Measurements from ENCODE around the gene ACBD3. TPM values are rescaled to one million over a fixed set of nuclear protein-coding genes. Genes with fewer than 3 reads are reported as not detected.

The ACBD3 gene
- total RNA-seq, 6 donors from 2014 or later, result 39.8 to 71.4 (median 40.8) TPM

GRCh38 chr1:226158457-226158856 lies 28.1 kb downstream of the ACBD3 start:
- no peak for ATAC-seq (ENCODE audit: low FRiP score in 2 of 2)
- DNase-seq, result no peak
- TF ChIP-seq, protein P1, sequence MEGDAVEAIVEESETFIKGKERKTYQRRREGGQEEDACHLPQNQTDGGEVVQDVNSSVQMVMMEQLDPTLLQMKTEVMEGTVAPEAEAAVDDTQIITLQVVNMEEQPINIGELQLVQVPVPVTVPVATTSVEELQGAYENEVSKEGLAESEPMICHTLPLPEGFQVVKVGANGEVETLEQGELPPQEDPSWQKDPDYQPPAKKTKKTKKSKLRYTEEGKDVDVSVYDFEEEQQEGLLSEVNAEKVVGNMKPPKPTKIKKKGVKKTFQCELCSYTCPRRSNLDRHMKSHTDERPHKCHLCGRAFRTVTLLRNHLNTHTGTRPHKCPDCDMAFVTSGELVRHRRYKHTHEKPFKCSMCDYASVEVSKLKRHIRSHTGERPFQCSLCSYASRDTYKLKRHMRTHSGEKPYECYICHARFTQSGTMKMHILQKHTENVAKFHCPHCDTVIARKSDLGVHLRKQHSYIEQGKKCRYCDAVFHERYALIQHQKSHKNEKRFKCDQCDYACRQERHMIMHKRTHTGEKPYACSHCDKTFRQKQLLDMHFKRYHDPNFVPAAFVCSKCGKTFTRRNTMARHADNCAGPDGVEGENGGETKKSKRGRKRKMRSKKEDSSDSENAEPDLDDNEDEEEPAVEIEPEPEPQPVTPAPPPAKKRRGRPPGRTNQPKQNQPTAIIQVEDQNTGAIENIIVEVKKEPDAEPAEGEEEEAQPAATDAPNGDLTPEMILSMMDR (IDR thresholded peaks at IDR 0.05), result no peak
- Histone ChIP-seq H3K4me1 (peaks cover 0 to 9% (median 5%) of the 10 kb centered on the region in 4 donors), H3K4me3 (no peak overlapping the region), H3K27me3 (no peaks in the 10 kb centered on the region), H3K9me3 (no peaks in the 10 kb centered on the region), H3K36me3 (peaks cover 13 to 86% (median 57%) of the 10 kb centered on the region in 4 donors), H3K27ac (no peak overlapping the region)
- WGBS, 2 donors, result 86 to 88% methylated on average over 1 of the region's 1 CpG

DNA sequence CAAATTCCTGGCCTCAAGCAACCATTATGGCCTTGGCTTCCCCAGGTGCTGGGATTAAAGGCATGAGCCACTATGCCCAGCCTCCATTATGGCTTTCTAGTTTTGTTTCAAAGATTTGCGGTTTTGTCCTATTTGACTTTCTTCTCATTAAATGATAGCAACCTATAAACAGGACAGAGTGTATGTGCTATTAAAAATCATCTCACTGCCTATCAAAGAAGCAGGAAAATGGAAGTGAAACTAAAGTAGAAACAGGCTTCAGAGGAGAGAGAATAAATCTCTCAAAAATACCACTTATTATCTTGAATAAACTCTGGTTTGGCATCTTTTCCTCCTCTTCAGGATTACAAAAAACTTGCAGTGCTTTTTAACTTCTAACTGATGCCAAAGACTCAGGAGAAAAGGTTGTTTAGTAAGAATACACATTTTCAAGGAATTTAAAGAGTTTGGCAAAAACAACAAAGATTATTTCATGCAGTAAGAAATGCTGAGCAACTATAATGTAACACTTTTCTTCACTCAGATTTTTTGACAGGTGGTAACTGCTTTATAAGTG lies 28.7 kb downstream of the ACBD3 start:
- TF ChIP-seq POLR2AphosphoS5 (IDR thresholded peaks at IDR 0.05) (no peak), POLR2A (IDR thresholded peaks at IDR 0.05) (no peak)

DNA sequence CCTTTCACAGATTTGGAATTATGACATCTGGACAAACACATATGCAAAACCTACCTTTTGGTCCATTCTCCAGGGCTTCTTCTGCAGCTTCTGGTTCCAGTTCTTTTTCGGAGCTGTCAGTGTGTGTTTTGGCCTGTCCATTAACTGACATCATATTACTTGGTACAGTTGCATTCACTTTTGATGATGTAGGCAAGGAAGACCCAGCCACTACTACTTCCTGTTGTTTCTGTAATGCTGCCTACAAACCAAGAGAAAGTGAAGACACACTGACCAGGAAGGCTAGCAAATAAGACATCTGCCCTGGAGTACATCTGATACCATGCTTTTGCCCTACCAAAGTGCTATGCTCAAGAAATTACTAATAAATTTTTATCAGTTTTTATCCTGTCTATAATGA lies 31.9 kb downstream of the ACBD3 start:
- H3K27me3 ChIP-seq, result no peaks in the 10 kb centered on the region
- peaks cover 0 to 9% (median 5%) of the 10 kb centered on the region in 4 donors for H3K4me1 ChIP-seq
- DNase-seq (no peak), ATAC-seq (ENCODE audit: low FRiP score in 2 of 2) (no peak)
- 88 to 96% methylated on average over 1 of the region's 1 CpG for WGBS, 2 donors
- TF ChIP-seq POLR2AphosphoS5 (IDR thresholded peaks at IDR 0.05) (no peak), POLR2A (IDR thresholded peaks at IDR 0.05) (no peak), EP300 (IDR thresholded peaks at IDR 0.05) (no peak)
- TF ChIP-seq, protein P1 (IDR thresholded peaks at IDR 0.05), result no peak
- H3K9me3 ChIP-seq, result no peaks in the 10 kb centered on the region
- H3K27ac ChIP-seq, result no peak overlapping the region
- H3K4me3 ChIP-seq, result no peak overlapping the region
- H3K36me3 ChIP-seq, result peaks cover 20 to 84% (median 62%) of the 10 kb centered on the region in 4 donors

More for the DNA sequence above, 28.7 kb downstream of the ACBD3 start:
- Histone ChIP-seq H3K4me1 (peaks cover 0 to 9% (median 5%) of the 10 kb centered on the region in 4 donors), H3K27me3 (no peaks in the 10 kb centered on the region), H3K4me3 (no peak overlapping the region), H3K9me3 (no peaks in the 10 kb centered on the region), H3K27ac (peak overlapping the region in 3 of 4 donors; percentile 5 to 61 (median 10)), H3K36me3 (peaks cover 13 to 86% (median 59%) of the 10 kb centered on the region in 4 donors)
- WGBS, 2 donors, result 50 to 84% methylated on average over 1 of the region's 1 CpG
- ATAC-seq (ENCODE audit: low FRiP score in 2 of 2) (no peak), DNase-seq (no peak)

- no peaks in the 10 kb centered on the region for H3K9me3 ChIP-seq
- TF ChIP-seq, protein P1 (IDR thresholded peaks at IDR 0.05), result no peak
- TF ChIP-seq EP300 (IDR thresholded peaks at IDR 0.05) (no peak), POLR2A (IDR thresholded peaks at IDR 0.05) (no peak), POLR2AphosphoS5 (IDR thresholded peaks at IDR 0.05) (no peak)
- no peaks in the 10 kb centered on the region for H3K27me3 ChIP-seq
- no peak for ATAC-seq (ENCODE audit: low FRiP score in 2 of 2)
- 80 to 87% methylated on average over 4 of the region's 4 CpGs for WGBS, 2 donors
- peaks cover 22 to 91% (median 68%) of the 10 kb centered on the region in 4 donors for H3K36me3 ChIP-seq
- DNase-seq, result no peak
- no peak overlapping the region for H3K4me3 ChIP-seq
- H3K4me1 ChIP-seq, result no peaks in the 10 kb centered on the region
- no peak overlapping the region for H3K27ac ChIP-seq
Measured at GRCh38 chr1:226149806-226150205, 36.7 kb downstream of the ACBD3 start.

GRCh38 chr1:226148121-226148648 lies 38.4 kb downstream of the ACBD3 start:
- H3K27ac ChIP-seq, result no peak overlapping the region
- ATAC-seq (ENCODE audit: low FRiP score in 2 of 2) (no peak), DNase-seq (no peak)
- H3K27me3 ChIP-seq, result no peaks in the 10 kb centered on the region
- H3K4me1 ChIP-seq, result no peaks in the 10 kb centered on the region
- peaks cover 22 to 85% (median 56%) of the 10 kb centered on the region in 4 donors for H3K36me3 ChIP-seq
- TF ChIP-seq POLR2AphosphoS5 (IDR thresholded peaks at IDR 0.05), result no peak
- TF ChIP-seq POLR2A (IDR thresholded peaks at IDR 0.05), result no peak
- TF ChIP-seq EP300 (IDR thresholded peaks at IDR 0.05), result no peak
- TF ChIP-seq, protein P1 (IDR thresholded peaks at IDR 0.05), result no peak
- no peak overlapping the region for H3K4me3 ChIP-seq
- H3K9me3 ChIP-seq, result no peaks in the 10 kb centered on the region

Data from upper lobe of left lung (tissue), 6 donors.